GM12801 (cell line): ENCODE data around the gene LRP5.

Experiments used
- TF ChIP-seq, protein P1 (sequence below): IDR thresholded peaks from one replicate; pipeline ENCODE4 v1.5.1; 2011; ENCODE audit warnings: control low read depth; ENCODE audit not compliant: insufficient read length; ENCODE audit errors: extremely low read depth

Gene LRP5

DNA sequence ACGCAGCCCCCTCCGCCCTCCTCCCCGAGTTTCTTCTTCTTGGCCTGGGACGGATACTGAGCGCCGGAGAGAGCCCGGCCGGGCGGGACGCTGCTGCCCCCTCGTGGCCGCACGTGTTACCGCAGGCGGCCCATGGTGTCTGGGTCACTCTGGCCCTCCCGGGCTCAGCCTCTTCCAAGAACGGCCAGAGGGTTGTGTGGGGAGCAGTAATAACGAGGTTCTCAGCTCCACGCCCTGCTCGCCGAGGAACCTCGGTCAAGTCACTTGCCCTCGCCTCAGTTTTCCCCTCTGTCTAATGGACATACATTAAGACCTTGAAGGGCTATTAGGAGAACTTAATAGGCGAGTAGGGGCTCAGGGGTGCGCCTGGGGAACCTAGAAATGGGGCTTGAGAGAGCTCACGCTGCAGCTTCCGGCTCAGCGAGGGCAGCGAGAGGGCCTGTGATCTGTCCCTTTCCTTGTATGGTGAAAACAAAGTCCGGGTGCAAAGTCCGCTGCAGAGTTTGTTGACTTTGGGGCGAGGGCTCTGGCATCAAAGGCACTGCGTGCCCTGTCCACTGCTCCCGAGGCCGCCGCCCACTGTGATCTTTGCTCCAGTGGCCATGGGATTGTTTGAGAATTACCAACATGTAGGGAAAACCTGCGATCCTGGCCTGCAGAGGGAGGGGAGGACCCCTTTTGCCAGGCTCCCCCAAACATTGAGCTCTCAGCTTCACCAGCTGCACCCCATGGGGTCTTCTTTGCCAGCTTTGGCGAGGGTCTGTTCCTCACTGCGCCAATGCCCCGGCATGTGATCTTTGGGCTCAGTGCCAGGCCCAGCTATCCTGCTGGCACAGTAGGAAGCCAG, 14.4 kb upstream of the LRP5 start:
- TF ChIP-seq, protein P1, sequence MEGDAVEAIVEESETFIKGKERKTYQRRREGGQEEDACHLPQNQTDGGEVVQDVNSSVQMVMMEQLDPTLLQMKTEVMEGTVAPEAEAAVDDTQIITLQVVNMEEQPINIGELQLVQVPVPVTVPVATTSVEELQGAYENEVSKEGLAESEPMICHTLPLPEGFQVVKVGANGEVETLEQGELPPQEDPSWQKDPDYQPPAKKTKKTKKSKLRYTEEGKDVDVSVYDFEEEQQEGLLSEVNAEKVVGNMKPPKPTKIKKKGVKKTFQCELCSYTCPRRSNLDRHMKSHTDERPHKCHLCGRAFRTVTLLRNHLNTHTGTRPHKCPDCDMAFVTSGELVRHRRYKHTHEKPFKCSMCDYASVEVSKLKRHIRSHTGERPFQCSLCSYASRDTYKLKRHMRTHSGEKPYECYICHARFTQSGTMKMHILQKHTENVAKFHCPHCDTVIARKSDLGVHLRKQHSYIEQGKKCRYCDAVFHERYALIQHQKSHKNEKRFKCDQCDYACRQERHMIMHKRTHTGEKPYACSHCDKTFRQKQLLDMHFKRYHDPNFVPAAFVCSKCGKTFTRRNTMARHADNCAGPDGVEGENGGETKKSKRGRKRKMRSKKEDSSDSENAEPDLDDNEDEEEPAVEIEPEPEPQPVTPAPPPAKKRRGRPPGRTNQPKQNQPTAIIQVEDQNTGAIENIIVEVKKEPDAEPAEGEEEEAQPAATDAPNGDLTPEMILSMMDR = peak; percentile 90

DNA sequence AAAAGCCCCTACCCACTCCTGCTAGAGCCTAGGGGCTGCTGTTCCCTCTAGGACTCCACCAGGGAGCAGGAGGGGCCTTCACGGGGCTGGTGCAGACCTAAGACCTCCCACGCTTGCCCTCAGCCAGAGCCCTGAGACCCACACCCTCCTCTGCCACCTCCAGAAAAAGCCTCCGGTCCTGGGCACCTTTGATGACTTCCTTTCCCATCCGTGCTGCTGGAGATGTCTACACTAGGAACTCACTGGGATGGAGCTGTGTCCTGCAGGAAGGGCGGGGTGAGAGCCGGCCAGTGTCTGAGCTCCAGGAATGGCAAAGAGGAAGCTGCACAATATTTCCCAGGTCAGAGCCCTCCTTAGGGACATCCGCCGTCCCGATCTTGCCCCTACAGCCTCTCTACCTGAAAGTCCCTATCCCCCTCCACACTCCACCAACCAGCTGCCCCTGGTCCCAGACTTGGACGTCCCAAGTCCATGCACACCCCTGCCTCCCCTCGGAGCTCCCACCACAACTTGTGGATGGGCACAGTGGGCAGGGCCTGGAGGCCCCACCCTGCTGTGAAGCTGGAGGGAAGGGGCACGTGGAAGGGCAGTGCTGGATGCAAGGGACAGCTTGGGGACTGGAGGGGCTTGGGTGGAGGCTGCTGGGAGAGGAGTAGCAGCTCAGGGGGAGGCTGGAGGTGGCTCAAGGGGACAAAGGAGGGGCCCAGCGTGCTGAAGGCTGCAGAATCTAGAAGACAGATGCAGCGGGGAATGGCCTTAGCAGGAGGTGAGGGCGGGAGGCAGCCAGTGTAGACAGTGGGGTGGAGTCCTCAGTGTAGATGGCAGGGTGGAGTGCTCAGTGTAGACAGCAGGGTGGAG, 13.5 kb upstream of the LRP5 start:
- TF ChIP-seq, protein P1 = no peak

DNA sequence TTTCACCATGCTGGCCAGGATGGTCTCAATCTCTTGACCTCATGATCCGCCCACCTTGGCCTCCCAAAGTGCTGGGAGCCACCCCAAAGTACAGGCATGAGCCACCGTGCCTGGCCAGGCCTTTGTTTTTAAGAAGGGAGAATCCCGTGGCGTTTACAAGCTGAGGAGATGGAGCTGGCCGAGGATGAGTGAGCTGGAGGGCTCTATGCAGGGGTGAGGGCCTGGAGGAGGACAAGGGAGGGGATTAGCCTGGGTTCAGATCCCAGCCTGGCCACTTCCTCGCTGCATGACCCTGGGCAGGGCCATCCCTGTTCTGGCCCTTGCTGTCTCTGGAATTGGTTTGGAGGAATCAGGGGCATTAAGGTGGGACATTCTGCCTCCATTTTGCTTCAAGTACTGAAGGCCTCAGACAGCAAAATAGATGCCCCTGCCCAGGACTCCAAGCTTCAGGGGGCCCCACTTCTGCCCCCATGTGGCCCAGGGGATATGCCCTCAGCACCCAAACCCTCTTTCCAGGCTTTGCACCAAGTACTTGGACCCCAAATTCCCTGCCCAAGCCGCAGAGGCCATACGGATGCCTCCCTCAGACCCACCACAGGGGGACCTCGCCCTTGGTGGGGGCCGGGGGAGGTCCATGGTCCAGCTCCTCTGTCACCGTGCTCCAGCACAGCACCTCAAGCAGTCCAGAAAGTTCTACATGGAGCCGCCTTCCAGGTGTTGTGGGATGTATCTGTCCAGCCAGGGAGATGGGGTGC, 12.1 kb upstream of the LRP5 start:
- TF ChIP-seq, protein P1 = no peak

DNA sequence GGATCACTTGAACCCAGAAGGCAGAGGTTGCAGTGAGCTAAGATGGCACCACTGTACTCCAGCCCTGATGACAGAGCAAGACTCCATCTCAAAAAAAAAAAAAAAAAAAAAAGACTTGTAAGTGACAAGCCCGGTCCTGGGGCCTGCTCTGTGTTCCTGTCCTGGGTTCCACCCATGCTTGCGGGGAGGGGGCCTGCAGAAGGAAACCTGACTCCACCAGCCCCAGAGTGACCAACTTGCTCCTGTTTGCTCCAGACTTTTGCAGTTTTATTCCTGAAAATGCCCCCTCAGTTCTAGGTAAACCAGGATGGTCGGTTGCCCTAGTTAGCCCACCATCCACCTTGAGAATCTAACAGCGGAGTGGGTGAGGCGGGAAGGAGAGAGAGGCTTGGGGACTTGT, 10.1 kb upstream of the LRP5 start:
- TF ChIP-seq, protein P1 = no peak

DNA sequence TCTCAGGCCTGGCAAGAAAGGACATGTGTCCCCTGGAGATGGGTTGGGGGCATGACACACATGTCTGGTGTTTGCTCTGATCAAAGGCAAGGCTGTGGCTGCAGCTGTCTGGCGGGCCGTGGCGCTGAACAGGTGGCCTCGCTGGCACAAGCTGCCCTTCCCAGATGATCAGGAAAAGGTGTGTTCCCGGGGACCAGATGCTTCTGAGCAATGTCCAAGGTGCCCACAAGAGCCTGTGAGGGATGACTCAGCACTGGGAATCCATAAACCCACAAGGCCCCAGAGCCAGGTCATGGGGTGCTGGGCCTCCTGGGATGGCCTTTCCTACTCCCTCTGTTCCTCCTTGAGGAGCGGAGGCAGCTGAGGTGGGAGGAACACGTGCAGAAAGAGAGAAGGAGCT, 9.7 kb upstream of the LRP5 start:
- TF ChIP-seq, protein P1 = no peak

DNA sequence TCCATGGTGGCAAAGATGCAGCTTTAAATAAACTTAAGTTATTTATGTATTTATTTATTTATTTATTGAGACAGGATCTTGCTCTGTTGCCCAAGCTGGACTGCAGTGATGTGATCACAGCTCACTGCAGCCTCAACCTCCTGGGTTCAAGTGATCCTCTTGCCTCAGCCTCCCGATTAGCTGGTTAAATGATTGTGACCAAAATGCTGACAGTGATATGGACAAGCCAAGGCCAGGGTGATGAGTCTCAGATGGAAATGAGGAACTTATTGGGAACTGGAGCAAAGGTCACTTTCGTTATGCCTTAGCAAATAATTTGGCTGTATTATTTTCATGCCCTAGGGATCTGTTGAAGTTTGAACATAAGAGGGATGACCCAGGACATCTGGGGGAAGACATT, 9.3 kb upstream of the LRP5 start:
- TF ChIP-seq, protein P1 = no peak
